Activated naive CD4-positive, alpha-beta T cell treated with anti-CD3 and anti-CD28 coated beads for 36 hours (primary cell): ENCODE data around the gene ANTKMT. TPM values are rescaled to one million over a fixed set of nuclear protein-coding genes. Genes with fewer than 3 reads are reported as not detected.
"Not testable (repeated sequence)": the region's sequence is repeated elsewhere in the genome, so short reads cannot be mapped to it uniquely, and the experiment has no call there.

ENCODE experiments used
- CTCF ChIA-PET: fragments of 350-600 bp; sonication (Branson Sonifier 250); formaldehyde crosslinking; loops from one replicate; lab custom pipeline; 2021; ENCODE audit warnings: antibody characterized with exemption; lab: Charles Lee
- DNase-seq: peaks from one replicate; pipeline ENCODE4 v3.0.0-alpha.2; 2020
- H3K27ac Mint-ChIP-seq: one replicate; pipeline ENCODE4 v1.8.0; 2021; ENCODE audit warnings: mild to moderate bottlenecking, mixed read lengths
- H3K27me3 Mint-ChIP-seq: one replicate; pipeline ENCODE4 v1.8.0; 2021; ENCODE audit warnings: low read depth, mixed read lengths
- H3K36me3 Mint-ChIP-seq: one replicate; pipeline ENCODE4 v1.8.0; 2021; ENCODE audit warnings: low read depth, mixed read lengths
- H3K4me1 Mint-ChIP-seq: one replicate; pipeline ENCODE4 v1.8.0; 2021; ENCODE audit warnings: low read depth, mixed read lengths
- H3K4me3 Mint-ChIP-seq: one replicate; pipeline ENCODE4 v1.8.0; 2021; ENCODE audit warnings: mild to moderate bottlenecking, moderate library complexity, mixed read lengths
- H3K9me3 Mint-ChIP-seq: one replicate; pipeline ENCODE4 v1.8.0; 2021; ENCODE audit warnings: mixed read lengths
- intact Hi-C: fragments of 100-400 bp; cut with micrococcal nuclease; formaldehyde crosslinking; loops from one replicate; pipeline ENCODE4 v1.15.1; 2023
- total RNA-seq, 2 experiments: library from RNA; stranded (reverse); gene quantifications; one replicate each; pipeline ENCODE4 v1.2.3, GENCODE V29; 2021

ANTKMT gene
- total RNA-seq, 2 experiments from 2014 or later = 21.5 to 24.3 TPM

DNA sequence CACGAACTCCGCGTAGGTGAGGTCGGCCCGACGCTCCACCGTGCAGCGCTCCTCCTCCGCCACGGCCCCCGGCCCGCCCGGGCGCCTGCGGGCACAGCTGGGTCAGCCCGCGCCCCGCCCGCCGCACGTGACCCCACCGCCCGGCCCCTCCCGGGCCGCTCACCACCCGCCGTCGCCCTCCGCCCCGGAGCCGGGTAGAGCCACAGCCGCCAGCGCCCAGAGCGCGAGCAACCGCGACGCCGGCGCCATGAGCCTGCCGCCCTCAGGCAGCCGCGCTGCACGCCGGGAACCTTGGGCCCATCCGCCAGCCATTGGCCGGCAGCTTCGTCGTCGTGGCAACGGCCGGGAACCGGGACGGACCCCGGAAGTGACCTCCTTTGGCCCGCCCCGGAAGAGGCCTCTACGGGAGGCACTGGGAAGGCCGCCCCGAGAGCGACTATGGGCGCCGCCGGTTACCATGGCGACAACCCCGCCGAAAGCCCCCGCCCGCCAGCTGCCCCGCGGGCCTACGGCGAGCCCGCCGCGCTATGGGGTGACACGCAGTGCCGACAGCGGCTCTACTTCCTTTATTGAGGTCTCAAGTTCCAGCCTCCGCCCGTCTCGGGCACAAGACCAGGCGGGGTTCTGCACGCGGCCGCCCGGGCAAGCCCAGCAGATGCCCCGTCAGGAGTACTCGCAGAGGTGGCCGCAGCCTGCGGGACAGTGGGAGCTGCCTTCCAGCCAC lies 36.7 kb upstream of the ANTKMT start, which contains the start of gene JMJD8:
JMJD8 (minus strand) TSS at position 264 of the 724 bp plus-strand sequence; CDS start at position 249, 15 bp downstream.
- Mint-ChIP-seq H3K27me3 (no peaks in the 10 kb centered on the region), H3K4me3 (peak within 1 kb of the TSS; percentile 80), H3K4me1 (peaks cover 42% of the 10 kb centered on the region), H3K9me3 (no peaks in the 10 kb centered on the region), H3K36me3 (peaks cover 12% of the 10 kb centered on the region), H3K27ac (peak within 1 kb of the TSS; percentile 46)
- peak; percentile 98 for DNase-seq
- CTCF ChIA-PET = no interaction called here
- intact Hi-C loops = loop anchor here (2.0 to 5.0 kb wide), 3 partner anchors 38 to 157 kb away; partner anchors contain the start of genes ANTKMT, CAPN15 and METTL26

DNA sequence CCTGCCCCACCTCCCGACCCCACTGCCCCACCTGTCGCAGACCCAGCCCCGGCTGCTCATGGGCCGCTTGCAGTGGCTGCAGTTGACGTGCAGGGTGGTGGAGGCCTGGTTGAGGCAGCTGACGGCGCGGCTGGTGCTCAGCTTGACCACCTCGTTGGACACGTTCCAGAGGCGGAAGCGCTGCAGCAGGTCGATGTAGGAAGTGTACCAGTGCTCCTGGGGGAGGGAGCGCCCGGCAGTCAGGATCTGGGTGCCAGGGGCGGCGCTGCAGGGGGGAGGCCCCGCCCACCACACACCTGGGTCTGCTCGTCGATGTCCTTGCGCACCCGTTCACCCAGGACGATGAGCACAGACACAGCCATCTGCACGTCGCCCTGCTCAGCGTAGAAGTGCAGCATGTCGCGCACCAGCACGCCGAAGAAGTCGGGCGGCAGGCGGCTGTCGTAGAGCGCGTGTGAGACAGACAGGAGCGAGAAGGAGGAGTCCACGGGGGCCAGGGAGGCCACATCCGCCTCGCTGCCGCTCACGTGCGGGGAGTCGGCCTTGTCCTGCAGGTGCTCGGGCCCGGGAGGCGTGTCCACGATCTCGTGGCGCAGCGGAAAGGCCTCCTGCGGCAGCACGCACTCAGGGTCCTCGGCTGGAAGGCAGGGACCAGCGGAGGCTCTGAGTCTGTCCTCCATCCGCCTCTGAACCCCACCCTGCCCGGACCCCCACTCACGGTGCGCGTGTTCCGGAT lies 35.8 kb upstream of the ANTKMT start:
- CTCF ChIA-PET = no interaction called here

DNA sequence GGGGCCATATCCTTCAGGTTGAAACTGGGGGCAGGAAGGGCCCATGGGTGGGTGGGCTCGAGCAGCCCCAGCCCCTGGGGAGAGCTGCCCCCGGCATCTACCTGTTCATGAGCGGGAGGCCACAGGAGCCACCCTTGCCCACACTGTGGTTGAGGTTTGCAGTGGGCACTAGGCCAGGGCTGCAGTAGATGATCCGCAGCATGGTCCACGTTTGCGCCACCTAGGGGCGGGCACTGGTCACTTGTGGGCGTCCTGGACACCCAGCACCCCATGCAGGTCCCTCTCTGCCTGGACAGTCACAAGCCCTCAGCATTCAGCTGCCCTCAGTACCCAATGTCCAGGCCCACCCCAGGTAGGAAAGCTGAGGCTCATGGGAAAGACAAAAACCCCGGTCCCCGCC lies 35.0 kb upstream of the ANTKMT start:
- intact Hi-C loops = loop anchor here (2.0 kb wide), 1 partner anchor 49 kb away; the partner anchor contains the start of gene METTL26
- Mint-ChIP-seq H3K27me3 (no peaks in the 10 kb centered on the region), H3K27ac (no peak overlapping the region), H3K36me3 (peaks cover 12% of the 10 kb centered on the region), H3K4me1 (peaks cover 53% of the 10 kb centered on the region), H3K4me3 (peak overlapping the region; percentile 29), H3K9me3 (no peaks in the 10 kb centered on the region)
- no peak for DNase-seq
- CTCF ChIA-PET = no interaction called here

More for the DNA sequence above, 35.8 kb upstream of the ANTKMT start:
- peaks cover 48% of the 10 kb centered on the region for H3K4me1 Mint-ChIP-seq
- H3K4me3 Mint-ChIP-seq = no peak overlapping the region
- DNase-seq = no peak
- no peaks in the 10 kb centered on the region for H3K27me3 Mint-ChIP-seq
- H3K36me3 Mint-ChIP-seq = peaks cover 12% of the 10 kb centered on the region
- H3K9me3 Mint-ChIP-seq = no peaks in the 10 kb centered on the region
- H3K27ac Mint-ChIP-seq = no peak overlapping the region
- intact Hi-C loops = loop anchor here (2.0 to 5.0 kb wide), 3 partner anchors 37 to 158 kb away; partner anchors contain the start of genes ANTKMT, CAPN15 and METTL26

DNA sequence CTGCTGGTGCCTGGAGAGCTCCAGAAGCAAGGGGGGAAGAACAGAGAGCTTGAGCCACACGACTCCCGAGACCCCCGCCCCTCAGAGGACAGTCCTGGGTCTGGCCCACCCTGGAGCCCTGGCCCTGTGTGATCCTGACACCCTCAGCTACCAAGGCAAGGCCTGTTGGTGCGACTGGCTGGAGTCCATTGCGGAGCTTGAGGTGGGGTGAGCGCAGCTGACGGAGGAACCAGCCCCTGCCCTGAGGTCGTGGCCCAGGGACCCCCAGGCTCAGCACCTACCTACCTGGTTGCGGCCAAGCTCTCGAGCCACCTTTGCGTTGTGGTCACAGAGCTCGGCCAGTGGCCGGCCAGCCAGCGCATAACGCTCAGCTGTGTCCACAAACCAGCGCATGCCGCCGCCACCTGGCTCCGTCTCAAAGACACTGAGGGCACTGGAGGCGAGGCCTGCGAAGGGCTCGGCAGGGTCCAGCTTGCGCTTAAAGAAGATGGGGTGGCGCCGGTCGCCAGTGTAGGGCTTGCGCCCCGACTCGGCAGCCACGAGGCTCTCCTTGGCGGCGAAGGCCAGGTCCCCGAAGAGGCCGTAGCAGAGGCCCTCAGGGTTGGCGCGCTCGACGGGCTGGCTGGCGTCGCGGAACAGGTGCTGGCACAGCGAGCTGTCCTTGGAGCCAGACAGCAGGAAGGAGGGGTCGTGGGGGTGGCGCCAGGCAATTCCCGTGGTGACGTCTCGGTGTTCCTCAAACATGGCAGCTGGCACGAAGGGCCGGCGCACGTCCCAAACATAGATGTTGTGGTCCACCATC lies 34.3 kb upstream of the ANTKMT start:
- Mint-ChIP-seq H3K36me3 (peaks cover 10% of the 10 kb centered on the region), H3K27ac (no peak overlapping the region), H3K9me3 (no peaks in the 10 kb centered on the region), H3K4me3 (no peak overlapping the region), H3K4me1 (peaks cover 48% of the 10 kb centered on the region), H3K27me3 (no peaks in the 10 kb centered on the region)
- no peak for DNase-seq
- intact Hi-C loops = no loop called here
- CTCF ChIA-PET = no interaction called here

DNA sequence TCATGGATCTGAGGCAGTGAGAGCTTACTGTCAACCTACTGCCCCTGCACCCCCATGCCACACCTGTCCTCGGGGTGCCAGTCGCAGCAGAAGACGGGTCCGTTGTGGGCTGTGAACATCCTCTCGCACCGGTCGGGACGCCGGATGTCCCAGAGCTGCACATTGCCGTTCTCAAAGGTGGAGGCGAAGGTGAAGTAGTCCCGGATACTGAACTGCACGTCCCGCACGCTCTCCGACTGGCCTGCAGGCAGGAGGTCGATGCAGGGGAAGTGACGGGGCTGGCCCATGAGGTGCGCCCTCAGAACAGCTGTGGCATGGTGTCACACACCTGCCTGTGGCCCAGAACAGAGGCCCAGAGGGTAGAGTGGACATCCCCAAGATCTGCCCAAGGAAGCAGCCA lies 33.4 kb upstream of the ANTKMT start:
- intact Hi-C loops = no loop called here
- peaks cover 40% of the 10 kb centered on the region for H3K4me1 Mint-ChIP-seq
- H3K27me3 Mint-ChIP-seq = no peaks in the 10 kb centered on the region
- peaks cover 6% of the 10 kb centered on the region for H3K36me3 Mint-ChIP-seq
- no peak for DNase-seq
- no peak overlapping the region for H3K27ac Mint-ChIP-seq
- CTCF ChIA-PET = no interaction called here
- H3K4me3 Mint-ChIP-seq = no peak overlapping the region
- no peaks in the 10 kb centered on the region for H3K9me3 Mint-ChIP-seq

DNA sequence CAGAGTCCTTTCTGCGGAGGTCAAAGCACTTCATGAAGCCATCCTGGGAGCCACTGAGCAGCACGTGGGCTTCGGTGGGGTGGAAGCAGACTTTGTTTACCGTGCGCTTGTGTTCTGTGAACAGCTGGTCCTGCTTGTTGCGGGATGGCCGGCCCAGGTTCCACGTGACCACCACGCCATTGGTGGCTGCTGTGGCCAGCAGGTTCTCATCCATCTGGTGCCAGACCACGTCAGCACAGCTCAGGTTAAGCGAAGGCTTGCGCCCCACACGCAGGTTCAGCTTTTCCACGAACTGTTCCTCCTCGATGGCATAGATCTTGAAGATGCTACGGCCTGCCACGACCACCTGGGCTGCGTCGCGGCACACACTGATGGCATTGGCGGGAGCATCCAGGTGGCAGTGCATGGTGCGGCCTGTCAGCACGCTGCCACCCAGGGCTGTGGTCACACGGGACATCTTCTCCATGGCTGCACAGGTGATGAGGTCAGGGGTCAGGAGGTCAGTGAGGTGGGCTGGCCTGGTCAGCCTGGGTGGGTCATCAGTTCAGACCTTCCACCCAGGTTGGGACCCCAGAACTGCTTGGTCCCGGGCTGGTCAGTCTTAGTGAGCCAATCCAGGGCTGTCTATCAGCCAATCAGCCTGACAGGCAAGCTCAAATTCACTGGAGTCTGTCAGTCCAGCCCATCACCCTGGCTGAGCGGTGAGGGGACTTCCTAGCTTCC lies 31.6 kb upstream of the ANTKMT start:
- H3K4me1 Mint-ChIP-seq = peaks cover 31% of the 10 kb centered on the region
- peaks cover 1% of the 10 kb centered on the region for H3K36me3 Mint-ChIP-seq
- no peaks in the 10 kb centered on the region for H3K9me3 Mint-ChIP-seq
- intact Hi-C loops = no loop called here
- H3K27ac Mint-ChIP-seq = peak overlapping the region; percentile 79
- peak overlapping the region; percentile 86 for H3K4me3 Mint-ChIP-seq
- CTCF ChIA-PET = interaction anchor here (0.6 to 1.6 kb wide), 4 partner anchors 13 to 117 kb away, joined by 3 to 4 read pairs (median 3); no protein-coding TSS in a partner anchor
- no peaks in the 10 kb centered on the region for H3K27me3 Mint-ChIP-seq
- DNase-seq = no peak

DNA sequence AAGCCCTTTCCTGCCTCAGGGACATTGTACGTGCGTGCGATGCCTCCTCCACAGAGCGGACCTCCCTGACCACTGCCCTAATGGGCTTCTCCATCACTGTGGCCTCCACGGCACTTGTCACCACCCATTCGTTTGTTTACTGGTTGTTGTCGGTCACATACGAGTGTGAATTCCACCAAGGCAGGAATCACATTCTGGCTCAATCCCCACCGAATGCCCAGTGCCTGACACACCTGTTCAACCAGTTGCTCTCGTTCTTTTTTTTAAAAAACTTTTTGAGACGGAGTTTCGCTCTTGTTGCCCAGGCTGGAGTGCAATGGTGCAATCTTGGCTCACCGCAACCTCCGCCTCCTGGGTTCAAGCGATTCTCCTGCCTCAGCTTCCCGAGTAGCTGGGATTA lies 29.7 kb upstream of the ANTKMT start:
- Mint-ChIP-seq H3K4me1 (peaks cover 33% of the 10 kb centered on the region), H3K4me3 (peak overlapping the region; percentile 41)
- H3K27ac Mint-ChIP-seq, intact Hi-C loops, DNase-seq, H3K27me3 Mint-ChIP-seq, CTCF ChIA-PET, H3K36me3 Mint-ChIP-seq, H3K9me3 Mint-ChIP-seq: not testable (repeated sequence)

DNA sequence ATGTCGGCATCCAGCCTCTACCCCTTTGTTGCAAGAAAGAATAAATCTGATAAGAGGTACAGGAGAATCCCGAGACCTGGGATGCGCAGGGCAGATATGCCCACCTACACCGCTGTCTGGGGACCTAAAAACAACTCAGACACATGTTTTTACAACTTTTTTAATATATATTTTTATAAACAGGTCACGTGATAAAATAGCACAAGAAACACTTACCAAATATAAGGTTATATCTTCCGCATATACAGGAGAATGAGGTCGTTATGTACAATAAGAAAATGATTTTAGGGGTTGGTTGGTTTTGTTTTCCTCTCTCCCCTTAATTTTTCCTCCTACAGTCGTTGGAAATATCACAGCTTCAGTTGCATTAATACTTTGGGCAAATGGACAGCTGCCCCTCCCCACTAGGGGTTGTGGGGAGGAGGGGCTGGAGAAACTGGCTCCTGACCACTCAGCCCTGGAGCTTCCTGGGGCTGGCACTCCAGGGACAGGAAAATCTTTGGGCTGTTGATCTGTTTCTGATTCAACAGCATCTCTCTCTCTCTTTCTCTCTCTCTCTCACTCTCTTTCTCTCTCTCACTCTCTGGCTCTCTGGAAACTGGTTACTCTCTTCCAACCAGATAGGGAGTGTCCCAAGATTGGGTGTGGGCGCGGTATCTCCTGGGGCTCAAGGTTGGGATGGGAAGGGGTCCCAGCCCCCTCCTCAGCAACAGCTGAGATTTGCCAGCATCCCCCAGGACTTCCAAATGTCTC lies 28.4 kb upstream of the ANTKMT start:
- CTCF ChIA-PET = no interaction called here
- intact Hi-C loops = no loop called here
- Mint-ChIP-seq H3K36me3 (peaks cover 1% of the 10 kb centered on the region), H3K9me3 (no peaks in the 10 kb centered on the region), H3K27ac (no peak overlapping the region), H3K27me3 (no peaks in the 10 kb centered on the region), H3K4me3 (no peak overlapping the region), H3K4me1 (peaks cover 38% of the 10 kb centered on the region)
- no peak for DNase-seq

DNA sequence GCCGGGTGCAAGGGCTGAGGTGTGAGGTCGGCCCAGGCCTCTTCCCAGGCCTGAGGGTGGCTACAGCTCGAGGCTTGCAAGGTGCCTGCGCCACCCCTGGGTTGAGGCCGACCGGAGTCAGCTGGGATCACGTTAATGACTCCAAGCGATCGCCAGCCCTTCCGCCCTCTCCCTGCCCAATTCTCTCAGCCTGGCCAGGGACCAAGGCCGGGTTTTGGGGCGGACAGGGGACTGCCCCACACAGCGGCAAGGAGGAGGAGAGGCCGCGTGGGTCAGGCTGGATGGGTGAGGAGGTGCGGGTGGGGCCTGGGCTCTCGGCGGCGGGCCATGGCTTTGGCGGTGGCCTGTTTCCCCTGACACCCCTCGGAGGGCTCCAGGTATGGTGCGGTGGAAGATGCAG lies 27.6 kb upstream of the ANTKMT start:
- CTCF ChIA-PET = no interaction called here

DNA sequence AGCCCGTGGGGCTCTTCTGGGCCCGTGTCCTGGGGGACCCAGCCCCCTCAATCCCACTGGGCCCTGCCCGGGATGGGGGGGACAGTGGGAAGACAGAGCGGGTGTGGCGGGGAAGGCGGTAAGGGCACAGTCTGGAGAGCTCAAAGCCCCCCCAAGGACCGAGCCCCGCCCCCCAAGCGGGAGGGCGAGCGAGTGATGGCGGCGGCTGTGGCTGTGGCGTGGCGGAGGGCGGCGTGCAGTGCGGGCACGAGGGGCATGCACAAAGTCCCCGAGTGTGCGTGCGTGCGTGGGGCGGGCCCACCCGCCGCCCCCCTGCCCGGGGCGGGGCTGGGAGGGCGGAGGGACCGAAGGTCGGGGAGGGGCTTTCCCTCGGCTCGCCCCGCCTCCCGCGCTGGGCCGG lies 27.2 kb upstream of the ANTKMT start:
- intact Hi-C loops = no loop called here
- Mint-ChIP-seq H3K4me3 (no peak overlapping the region), H3K27me3 (no peaks in the 10 kb centered on the region), H3K9me3 (no peaks in the 10 kb centered on the region), H3K36me3 (no peaks in the 10 kb centered on the region), H3K27ac (no peak overlapping the region), H3K4me1 (peaks cover 32% of the 10 kb centered on the region)
- no peak for DNase-seq
- CTCF ChIA-PET = no interaction called here

More for the DNA sequence above, 27.6 kb upstream of the ANTKMT start:
- Mint-ChIP-seq H3K4me1 (peaks cover 35% of the 10 kb centered on the region), H3K9me3 (no peaks in the 10 kb centered on the region), H3K36me3 (no peaks in the 10 kb centered on the region), H3K27me3 (no peaks in the 10 kb centered on the region), H3K4me3 (peak overlapping the region; percentile 9), H3K27ac (no peak overlapping the region)
- DNase-seq = no peak
- intact Hi-C loops = no loop called here

DNA sequence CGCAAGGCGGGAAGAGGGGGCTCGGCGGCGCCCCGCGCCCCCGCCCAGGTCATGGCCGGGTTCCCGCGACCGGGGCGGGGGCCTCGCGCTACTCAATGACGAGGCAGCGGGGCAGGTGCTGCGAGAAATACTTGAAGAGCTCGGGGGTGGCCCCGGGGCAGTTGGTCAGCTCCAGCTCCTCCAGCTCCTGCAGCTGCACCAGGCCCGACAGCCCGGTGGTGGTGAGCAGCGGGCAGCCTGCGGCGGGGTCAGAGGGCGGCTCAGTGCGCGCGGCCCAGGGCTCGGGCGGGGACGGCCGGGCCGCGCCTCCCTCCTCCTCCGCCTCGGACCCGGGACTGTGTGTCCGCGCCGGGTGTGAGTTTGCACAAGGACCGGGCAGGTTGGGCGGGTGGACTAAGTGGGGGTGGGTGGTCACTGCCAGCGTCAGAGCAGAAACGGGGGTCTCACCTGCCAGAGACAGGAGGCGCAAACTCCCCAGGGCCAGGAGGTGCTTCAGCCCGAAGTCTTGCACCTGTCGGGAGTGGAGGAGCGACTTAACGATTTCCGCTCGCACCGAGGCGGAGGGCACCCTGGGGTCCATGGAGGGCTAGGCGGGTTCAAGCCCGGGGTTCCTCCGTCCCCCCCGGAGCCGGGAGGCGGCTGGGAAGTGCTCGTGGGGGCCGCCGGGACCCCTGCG lies 26.6 kb upstream of the ANTKMT start:
- Mint-ChIP-seq H3K36me3 (no peaks in the 10 kb centered on the region), H3K27me3 (no peaks in the 10 kb centered on the region), H3K4me3 (peak overlapping the region; percentile 62), H3K27ac (no peak overlapping the region), H3K4me1 (peaks cover 27% of the 10 kb centered on the region), H3K9me3 (no peaks in the 10 kb centered on the region)
- CTCF ChIA-PET = no interaction called here
- DNase-seq = no peak
- intact Hi-C loops = no loop called here
